HEK293 (cell line): ENCODE data around the gene TMEM170B.

Experiments
- CTCF ChIA-PET: fragments of 350-600 bp; formaldehyde crosslinking; extraction: SDS; loops from one replicate; lab custom pipeline; 2021; ENCODE audit warnings: antibody characterized with exemption; lab: Yijun Ruan, JAX
- POLR2A ChIA-PET: fragments of 300-600 bp; formaldehyde crosslinking; extraction: SDS; loops from one replicate; lab custom pipeline; 2020; ENCODE audit warnings: antibody characterized with exemption, inconsistent platforms; lab: Yijun Ruan, JAX
- H3K27ac ChIP-seq: fragments of 200-500 bp; sonication (Bioruptor generic); 2 replicates; pipeline ENCODE4 v1.5.1; 2014; ENCODE audit warnings: low read depth, low read length, control low read depth, inconsistent platforms; ENCODE audit errors: extremely low read depth
- H3K36me3 ChIP-seq, 2 experiments: fragments of 200-500 bp in 1 of 2; sonication (Bioruptor generic) in 1 of 2; 1 replicate in 1 of 2; 2 replicates in 1 of 2; pipeline ENCODE4 v1.5.1; 2014 to 2017; ENCODE audit warnings: inconsistent platforms in 2 of 2, low read length in 2 of 2; ENCODE audit not compliant: control insufficient read depth in 2 of 2, insufficient read depth in 1 of 2
- H3K4me1 ChIP-seq: fragments of 200-500 bp; sonication (Bioruptor generic); 2 replicates; pipeline ENCODE4 v1.5.1; 2014; ENCODE audit warnings: mild to moderate bottlenecking, low read length, inconsistent platforms; ENCODE audit not compliant: control insufficient read depth, insufficient read depth
- H3K4me3 ChIP-seq: 2 replicates; pipeline ENCODE4 v1.5.1; 2011; ENCODE audit warnings: low read depth, mild to moderate bottlenecking, control low read depth, low read length, moderate library complexity
- H3K9me3 ChIP-seq: fragments of 200-500 bp; sonication (Bioruptor generic); 2 replicates; pipeline ENCODE4 v1.5.1; 2014; ENCODE audit warnings: low read depth, low read length, inconsistent platforms; ENCODE audit not compliant: control insufficient read depth, insufficient read depth
- EGR2 ChIP-seq: fragments of 450-650 bp; formaldehyde crosslinking; IDR thresholded peaks from 2 replicates; pipeline ENCODE4 v1.5.1; 2016; ENCODE audit warnings: low read depth, missing biosample characterization, missing genetic modification characterization
- HOXC10 ChIP-seq: sonication (generic); formaldehyde crosslinking; IDR thresholded peaks from 2 replicates; pipeline ENCODE4 v1.8.1; 2023; ENCODE audit warnings: mild to moderate bottlenecking, missing genetic modification reagents
- IKZF3 ChIP-seq: fragments of 450-650 bp; IDR thresholded peaks from 2 replicates; pipeline ENCODE4 v1.5.0; 2018; ENCODE audit warnings: missing biosample characterization, mild to moderate bottlenecking, missing genetic modification characterization, moderate library complexity
- SCRT1 ChIP-seq: fragments of 450-650 bp; formaldehyde crosslinking; IDR thresholded peaks from 2 replicates; pipeline ENCODE4 v1.5.1; 2016; ENCODE audit warnings: missing biosample characterization, missing genetic modification characterization, borderline replicate concordance
- SCRT2 ChIP-seq: fragments of 450-650 bp; formaldehyde crosslinking; IDR thresholded peaks from 2 replicates; pipeline ENCODE4 v1.5.1; 2016; ENCODE audit warnings: missing biosample characterization, missing genetic modification characterization
- ZBTB1 ChIP-seq: fragments of 450-650 bp; formaldehyde crosslinking; IDR thresholded peaks from 2 replicates; pipeline ENCODE4 v1.5.1; 2016; ENCODE audit warnings: missing biosample characterization, missing genetic modification characterization
- ZBTB7A ChIP-seq: fragments of 450-650 bp; formaldehyde crosslinking; IDR thresholded peaks from 2 replicates; pipeline ENCODE4 v1.5.1; 2016; ENCODE audit warnings: low read depth, missing biosample characterization, missing genetic modification characterization
- ZNF112 ChIP-seq: fragments of 450-650 bp; formaldehyde crosslinking; IDR thresholded peaks from 2 replicates; pipeline ENCODE4 v1.5.0; 2017; ENCODE audit warnings: missing biosample characterization, missing genetic modification characterization
- ZNF114 ChIP-seq: fragments of 450-650 bp; formaldehyde crosslinking; IDR thresholded peaks from 2 replicates; pipeline ENCODE4 v1.5.0; 2017; ENCODE audit warnings: missing biosample characterization, missing genetic modification characterization
- ZNF140 ChIP-seq: fragments of 450-650 bp; formaldehyde crosslinking; IDR thresholded peaks from 2 replicates; pipeline ENCODE4 v1.5.1; 2016; ENCODE audit warnings: missing biosample characterization, missing genetic modification characterization
- ZNF23 ChIP-seq: fragments of 450-650 bp; formaldehyde crosslinking; IDR thresholded peaks from 2 replicates; pipeline ENCODE4 v1.5.1; 2016; ENCODE audit warnings: missing biosample characterization, missing genetic modification characterization, borderline replicate concordance
- ZNF239 ChIP-seq: fragments of 450-650 bp; formaldehyde crosslinking; IDR thresholded peaks from 2 replicates; pipeline ENCODE4 v1.5.1; 2016; ENCODE audit warnings: missing biosample characterization, missing genetic modification characterization
- ZNF302 ChIP-seq: fragments of 450-650 bp; formaldehyde crosslinking; IDR thresholded peaks from 2 replicates; pipeline ENCODE4 v1.5.1; 2016; ENCODE audit warnings: missing biosample characterization, missing genetic modification characterization, low read depth
- ZNF311 ChIP-seq: fragments of 450-650 bp; formaldehyde crosslinking; IDR thresholded peaks from 2 replicates; pipeline ENCODE4 v1.5.1; 2017; ENCODE audit warnings: missing biosample characterization, missing genetic modification characterization, borderline replicate concordance
- ZNF341 ChIP-seq: fragments of 450-650 bp; formaldehyde crosslinking; IDR thresholded peaks from 2 replicates; pipeline ENCODE4; 2016; ENCODE audit warnings: low read depth, missing biosample characterization, missing genetic modification characterization
- ZNF404 ChIP-seq: fragments of 450-650 bp; formaldehyde crosslinking; IDR thresholded peaks from 2 replicates; pipeline ENCODE4 v1.5.1; 2017; ENCODE audit warnings: missing biosample characterization, missing genetic modification characterization
- ZNF473 ChIP-seq: fragments of 450-650 bp; formaldehyde crosslinking; IDR thresholded peaks from 2 replicates; pipeline ENCODE4 v1.5.1; 2017; ENCODE audit warnings: missing biosample characterization, missing genetic modification characterization
- ZNF626 ChIP-seq: fragments of 450-650 bp; sonication (Bioruptor Pico); formaldehyde crosslinking; IDR thresholded peaks from 2 replicates; pipeline ENCODE4 v1.5.1; 2018; ENCODE audit warnings: missing biosample characterization, missing genetic modification characterization, inconsistent platforms
- ZNF747 ChIP-seq: fragments of 450-650 bp; formaldehyde crosslinking; IDR thresholded peaks from 2 replicates; pipeline ENCODE4 v1.5.1; 2016; ENCODE audit warnings: missing biosample characterization, missing genetic modification characterization
- ZNF785 ChIP-seq: fragments of 450-650 bp; formaldehyde crosslinking; IDR thresholded peaks from 2 replicates; pipeline ENCODE4 v1.5.1; 2016; ENCODE audit warnings: missing biosample characterization, missing genetic modification characterization
- TF ChIP-seq, protein P1 (sequence below): fragments of 450-650 bp; formaldehyde crosslinking; IDR thresholded peaks from 2 replicates; pipeline ENCODE4 v1.5.1; 2016; ENCODE audit warnings: missing biosample characterization, missing genetic modification characterization
- TF ChIP-seq, protein P2 (sequence below): fragments of 450-650 bp; formaldehyde crosslinking; IDR thresholded peaks from 2 replicates; pipeline ENCODE4 v1.5.1; 2016; ENCODE audit warnings: missing biosample characterization, missing genetic modification characterization

The TMEM170B gene

DNA sequence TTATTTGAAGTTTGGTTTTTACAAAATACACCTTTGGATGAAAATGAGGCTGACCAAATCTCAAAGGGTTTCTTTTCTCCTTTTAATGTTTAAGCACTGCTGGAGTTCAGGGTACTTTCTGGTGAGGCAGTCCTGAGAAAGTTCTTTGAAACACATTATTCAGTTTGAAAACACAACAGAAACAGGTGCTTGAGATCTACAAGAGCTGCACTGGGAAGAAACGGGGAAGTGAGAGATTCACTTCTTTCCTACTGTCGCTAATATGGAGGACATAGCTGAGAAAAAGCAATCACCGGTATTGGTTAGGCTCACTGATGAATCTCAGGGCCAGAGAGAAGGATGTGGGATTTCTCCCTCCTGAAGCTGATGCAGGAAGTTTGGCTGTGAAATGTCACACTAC lies 22.9 kb upstream of the TMEM170B start (continued):
- TF ChIP-seq ZNF140 (no peak), ZNF747 (tag by site-specific recombination) (no peak)

- Histone ChIP-seq H3K9me3 (no peaks in the 10 kb centered on the region), H3K4me1 (no peaks in the 10 kb centered on the region), H3K4me3 (no peak overlapping the region), H3K36me3 (no peaks in the 10 kb centered on the region), H3K27ac (no peak overlapping the region)
- TF ChIP-seq SCRT2 (tag by site-specific recombination) (no peak), ZNF112 (tag by site-specific recombination) (no peak), SCRT1 (tag by site-specific recombination) (no peak), ZNF473 (tag by site-specific recombination) (no peak), ZNF785 (tag by site-specific recombination) (no peak), ZBTB1 (tag by site-specific recombination) (no peak), IKZF3 (tag by site-specific recombination) (no peak), ZNF239 (tag by site-specific recombination) (no peak), EGR2 (tag by site-specific recombination) (no peak), ZNF626 (tag by site-specific recombination) (no peak)
- TF ChIP-seq, protein P1, sequence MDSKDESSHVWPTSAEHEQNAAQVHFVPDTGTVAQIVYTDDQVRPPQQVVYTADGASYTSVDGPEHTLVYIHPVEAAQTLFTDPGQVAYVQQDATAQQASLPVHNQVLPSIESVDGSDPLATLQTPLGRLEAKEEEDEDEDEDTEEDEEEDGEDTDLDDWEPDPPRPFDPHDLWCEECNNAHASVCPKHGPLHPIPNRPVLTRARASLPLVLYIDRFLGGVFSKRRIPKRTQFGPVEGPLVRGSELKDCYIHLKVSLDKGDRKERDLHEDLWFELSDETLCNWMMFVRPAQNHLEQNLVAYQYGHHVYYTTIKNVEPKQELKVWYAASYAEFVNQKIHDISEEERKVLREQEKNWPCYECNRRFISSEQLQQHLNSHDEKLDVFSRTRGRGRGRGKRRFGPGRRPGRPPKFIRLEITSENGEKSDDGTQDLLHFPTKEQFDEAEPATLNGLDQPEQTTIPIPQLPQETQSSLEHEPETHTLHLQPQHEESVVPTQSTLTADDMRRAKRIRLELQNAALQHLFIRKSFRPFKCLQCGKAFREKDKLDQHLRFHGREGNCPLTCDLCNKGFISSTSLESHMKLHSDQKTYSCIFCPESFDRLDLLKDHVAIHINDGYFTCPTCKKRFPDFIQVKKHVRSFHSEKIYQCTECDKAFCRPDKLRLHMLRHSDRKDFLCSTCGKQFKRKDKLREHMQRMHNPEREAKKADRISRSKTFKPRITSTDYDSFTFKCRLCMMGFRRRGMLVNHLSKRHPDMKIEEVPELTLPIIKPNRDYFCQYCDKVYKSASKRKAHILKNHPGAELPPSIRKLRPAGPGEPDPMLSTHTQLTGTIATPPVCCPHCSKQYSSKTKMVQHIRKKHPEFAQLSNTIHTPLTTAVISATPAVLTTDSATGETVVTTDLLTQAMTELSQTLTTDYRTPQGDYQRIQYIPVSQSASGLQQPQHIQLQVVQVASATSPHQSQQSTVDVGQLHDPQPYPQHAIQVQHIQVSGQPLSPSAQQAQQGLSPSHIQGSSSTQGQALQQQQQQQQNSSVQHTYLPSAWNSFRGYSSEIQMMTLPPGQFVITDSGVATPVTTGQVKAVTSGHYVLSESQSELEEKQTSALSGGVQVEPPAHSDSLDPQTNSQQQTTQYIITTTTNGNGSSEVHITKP (tag by site-specific recombination), result no peak
- ChIA-PET POLR2A (interaction anchor here (1.0 kb wide), 1 partner anchor 23 kb away, joined by 3 read pairs; no protein-coding TSS in a partner anchor), CTCF (interaction anchor here (1.2 to 2.0 kb wide), 4 partner anchors 15 to 60 kb away, joined by 3 to 12 read pairs (median 4); no protein-coding TSS in a partner anchor)
Measured at GRCh38 chr6:11515763-11516162, 21.8 kb upstream of the TMEM170B start.

DNA sequence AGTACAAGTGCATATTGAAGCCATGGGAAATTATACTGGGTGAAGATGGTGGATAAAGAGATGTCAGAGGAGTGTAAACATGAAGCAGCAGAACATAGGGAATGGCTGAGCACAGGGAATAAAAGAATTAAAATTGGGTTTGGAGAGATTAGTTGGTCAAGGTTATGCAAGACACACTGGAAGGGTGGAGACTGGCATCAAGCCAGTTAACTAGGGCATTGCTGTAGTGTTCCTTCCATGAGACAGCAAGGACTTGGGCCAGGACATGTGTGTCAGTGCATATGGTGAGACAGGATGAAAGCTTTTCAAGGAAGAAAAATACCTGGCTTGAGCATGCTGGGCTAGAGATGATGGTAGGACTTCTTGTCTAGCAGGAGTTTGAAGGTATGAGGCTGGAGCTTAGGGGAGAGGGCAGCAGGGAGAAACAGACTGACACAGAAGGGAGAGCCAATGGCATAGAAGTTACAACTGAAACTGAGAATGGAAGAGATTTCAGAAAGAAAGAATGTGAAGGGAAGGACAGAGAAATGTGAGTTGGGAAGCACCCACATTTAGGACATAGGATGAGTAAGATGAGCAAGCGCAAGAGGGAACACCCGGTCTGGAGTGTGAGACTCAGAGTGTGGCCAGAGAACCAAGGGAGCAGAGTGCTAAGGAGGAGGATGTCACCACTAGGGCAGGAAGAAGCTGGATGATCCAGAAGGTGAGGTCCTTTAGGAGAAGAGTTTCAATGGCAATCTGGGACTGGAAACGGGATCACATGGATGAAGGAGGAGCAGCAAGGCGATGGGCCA lies 14.5 kb upstream of the TMEM170B start:
- Histone ChIP-seq H3K4me1 (no peaks in the 10 kb centered on the region), H3K9me3 (no peaks in the 10 kb centered on the region), H3K4me3 (no peak overlapping the region), H3K27ac (no peak overlapping the region), H3K36me3 (no peaks in the 10 kb centered on the region)
- POLR2A ChIA-PET, result no interaction called here
- no peak for TF ChIP-seq ZBTB7A
- CTCF ChIA-PET, result interaction anchor here (0.9 kb wide), 1 partner anchor 26 kb away, joined by 3 read pairs; no protein-coding TSS in a partner anchor

- Histone ChIP-seq H3K27ac (no peak overlapping the region), H3K36me3 (no peaks in the 10 kb centered on the region), H3K4me3 (no peak overlapping the region), H3K4me1 (no peaks in the 10 kb centered on the region), H3K9me3 (no peaks in the 10 kb centered on the region)
- ChIA-PET POLR2A (no interaction called here), CTCF (interaction anchor here (0.6 kb wide), 1 partner anchor 94 kb away, joined by 3 read pairs; no protein-coding TSS in a partner anchor)
- TF ChIP-seq ZNF404 (tag by site-specific recombination), result no peak
- TF ChIP-seq, protein P2, sequence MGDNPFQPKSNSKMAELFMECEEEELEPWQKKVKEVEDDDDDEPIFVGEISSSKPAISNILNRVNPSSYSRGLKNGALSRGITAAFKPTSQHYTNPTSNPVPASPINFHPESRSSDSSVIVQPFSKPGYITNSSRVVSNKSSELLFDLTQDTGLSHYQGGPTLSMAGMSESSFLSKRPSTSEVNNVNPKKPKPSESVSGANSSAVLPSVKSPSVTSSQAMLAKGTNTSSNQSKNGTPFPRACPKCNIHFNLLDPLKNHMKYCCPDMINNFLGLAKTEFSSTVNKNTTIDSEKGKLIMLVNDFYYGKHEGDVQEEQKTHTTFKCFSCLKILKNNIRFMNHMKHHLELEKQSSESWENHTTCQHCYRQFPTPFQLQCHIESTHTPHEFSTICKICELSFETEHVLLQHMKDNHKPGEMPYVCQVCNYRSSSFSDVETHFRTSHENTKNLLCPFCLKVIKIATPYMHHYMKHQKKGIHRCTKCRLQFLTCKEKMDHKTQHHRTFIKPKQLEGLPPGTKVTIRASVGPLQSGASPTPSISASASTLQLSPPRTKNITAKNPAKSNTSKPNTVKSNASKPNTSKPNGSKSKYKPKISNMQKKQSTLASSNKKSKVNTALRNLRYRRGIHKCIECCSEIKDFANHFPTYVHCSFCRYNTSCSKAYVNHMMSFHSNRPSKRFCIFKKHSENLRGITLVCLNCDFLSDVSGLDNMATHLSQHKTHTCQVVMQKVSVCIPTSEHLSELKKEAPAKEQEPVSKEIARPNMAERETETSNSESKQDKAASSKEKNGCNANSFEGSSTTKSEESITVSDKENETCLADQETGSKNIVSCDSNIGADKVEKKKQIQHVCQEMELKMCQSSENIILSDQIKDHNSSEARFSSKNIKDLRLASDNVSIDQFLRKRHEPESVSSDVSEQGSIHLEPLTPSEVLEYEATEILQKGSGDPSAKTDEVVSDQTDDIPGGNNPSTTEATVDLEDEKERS (tag by site-specific recombination), result no peak
- TF ChIP-seq ZNF114, result no peak
- TF ChIP-seq ZNF341 (tag by site-specific recombination), result no peak
- TF ChIP-seq HOXC10, result no peak
- TF ChIP-seq ZNF302 (tag by site-specific recombination), result no peak
- TF ChIP-seq ZNF311 (tag by site-specific recombination), result no peak
- TF ChIP-seq ZNF23 (tag by site-specific recombination), result no peak
Measured at GRCh38 chr6:11525468-11526155, 11.9 kb upstream of the TMEM170B start.
